Stomach (tissue), 4 donors: ENCODE results near the gene RNF11.

Source experiments
- POLR2A ChIP-seq, 4 donors: fragments of 450-650 bp; IDR thresholded peaks; one replicate each; pipeline ENCODE4 v1.6.1; 2016; ENCODE audit warnings: antibody characterized with exemption in 4 of 4, control low read depth in 2 of 4, mild to moderate bottlenecking in 1 of 4, moderate library complexity in 1 of 4
- POLR2AphosphoS5 ChIP-seq, 3 donors: sonication (generic); formaldehyde crosslinking; IDR thresholded peaks; one replicate each; pipeline ENCODE4 v1.6.1; 2016; ENCODE audit warnings: antibody characterized with exemption in 3 of 3
- TF ChIP-seq, protein P1 (sequence below), 7 experiments: fragments of 450-650 bp in 4 of 7; fragments of 200-600 bp in 3 of 7; sonication (generic) in 3 of 7; IDR thresholded peaks; one replicate each; pipeline ENCODE4 v1.5.1; 2016 to 2019; ENCODE audit warnings: antibody characterized with exemption in 7 of 7, control low read depth in 2 of 7, mild to moderate bottlenecking in 1 of 7

- TF ChIP-seq, protein P1, sequence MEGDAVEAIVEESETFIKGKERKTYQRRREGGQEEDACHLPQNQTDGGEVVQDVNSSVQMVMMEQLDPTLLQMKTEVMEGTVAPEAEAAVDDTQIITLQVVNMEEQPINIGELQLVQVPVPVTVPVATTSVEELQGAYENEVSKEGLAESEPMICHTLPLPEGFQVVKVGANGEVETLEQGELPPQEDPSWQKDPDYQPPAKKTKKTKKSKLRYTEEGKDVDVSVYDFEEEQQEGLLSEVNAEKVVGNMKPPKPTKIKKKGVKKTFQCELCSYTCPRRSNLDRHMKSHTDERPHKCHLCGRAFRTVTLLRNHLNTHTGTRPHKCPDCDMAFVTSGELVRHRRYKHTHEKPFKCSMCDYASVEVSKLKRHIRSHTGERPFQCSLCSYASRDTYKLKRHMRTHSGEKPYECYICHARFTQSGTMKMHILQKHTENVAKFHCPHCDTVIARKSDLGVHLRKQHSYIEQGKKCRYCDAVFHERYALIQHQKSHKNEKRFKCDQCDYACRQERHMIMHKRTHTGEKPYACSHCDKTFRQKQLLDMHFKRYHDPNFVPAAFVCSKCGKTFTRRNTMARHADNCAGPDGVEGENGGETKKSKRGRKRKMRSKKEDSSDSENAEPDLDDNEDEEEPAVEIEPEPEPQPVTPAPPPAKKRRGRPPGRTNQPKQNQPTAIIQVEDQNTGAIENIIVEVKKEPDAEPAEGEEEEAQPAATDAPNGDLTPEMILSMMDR (IDR thresholded peaks at IDR 0.05), result no peak
- no peak for TF ChIP-seq POLR2A (IDR thresholded peaks at IDR 0.05)
- no peak for TF ChIP-seq POLR2AphosphoS5 (IDR thresholded peaks at IDR 0.05)
These were observed 1.4 kb downstream of the RNF11 start for GRCh38 chr1:51237351-51238033.
